Bronchus fibroblast of lung (primary cell): ENCODE data around the gene EXOC2. TPM values are rescaled to one million over a fixed set of nuclear protein-coding genes. Genes with fewer than 3 reads are reported as not detected.

ENCODE experiments used
- total RNA-seq: library from RNA; depleted of rRNA; stranded (reverse); fragments of >200 nt; gene quantifications from 2 replicates; pipeline ENCODE4 v1.2.3, GENCODE V29; 2015

EXOC2 gene
- total RNA-seq: 26.0 and 30.3 TPM in 2 replicates

DNA sequence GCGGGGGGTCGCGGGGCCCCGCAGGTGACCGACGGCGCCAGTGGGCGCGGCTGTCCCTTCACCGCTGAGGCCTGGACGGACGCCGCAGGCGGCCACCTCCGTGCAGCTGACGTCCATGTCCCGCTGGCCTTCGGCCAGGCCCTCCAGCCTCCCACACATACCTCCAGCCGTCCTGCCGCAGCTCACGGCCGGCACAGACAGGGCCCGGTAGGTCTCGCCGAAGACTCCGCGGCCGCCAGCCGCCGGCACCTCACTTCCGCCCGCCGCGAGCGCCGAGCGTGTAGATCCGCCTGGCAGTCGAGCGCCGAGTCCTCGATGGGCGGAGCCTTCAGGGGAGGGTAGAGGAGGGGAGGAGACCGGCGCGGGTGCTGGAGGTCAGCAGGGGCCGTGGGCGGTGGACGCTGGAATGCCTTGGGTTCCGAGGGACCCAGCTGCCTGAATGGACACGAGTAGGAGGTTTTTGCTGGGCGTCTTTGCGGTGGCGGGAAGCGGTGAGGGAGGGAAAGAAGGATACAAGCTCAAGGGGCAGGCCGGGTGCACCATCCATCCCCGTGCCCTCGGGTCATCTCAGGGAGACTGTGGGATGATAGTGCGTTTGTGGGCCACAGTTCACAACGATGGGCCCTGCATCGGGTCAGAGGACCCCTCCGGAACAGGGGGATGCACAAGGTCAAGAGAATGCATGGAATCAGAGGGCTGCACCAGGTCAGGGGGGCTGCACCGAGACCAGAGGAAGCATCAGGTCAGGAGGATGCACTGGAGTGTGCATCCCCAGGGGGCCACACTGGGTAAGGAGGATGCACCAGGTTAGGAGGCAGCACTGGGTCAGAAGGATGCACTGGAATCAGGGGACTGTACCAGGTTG is at the start of gene EXOC2:
TSS of gene EXOC2 (minus strand) at position 282 of the 865 bp plus-strand sequence. CDS start 55,321 bp downstream, outside the sequence.

GRCh38 chr6:656460-657252 is 36.3 kb downstream of the EXOC2 start, which contains the start of gene HUS1B:
TSS of gene HUS1B (minus strand) at chr6:657100. CDS start at chr6:656944, 156 bp downstream.

Other genes with a start within 250 kb of the EXOC2 start
- 0.17 TPM in 1 of 2 replicates, not detected in the other for gene HUS1B, start 36.0 kb downstream of the EXOC2 start, total RNA-seq